Measurements from ENCODE around the gene CXCL12.
A peak's percentile ranks its signal among the peaks of the same experiment; 100 is the strongest.

CXCL12 gene

GRCh38 chr10:44388641-44389040 is 3.7 kb upstream of the CXCL12 start:
- Histone ChIP-seq H3K9me3 (ENCODE audit: insufficient read depth, low read length) (no peaks in the 10 kb centered on the region), H3K27ac (ENCODE audit: low read length) (no peak overlapping the region), H2AFZ (ENCODE audit: low read depth, low read length) (no peak overlapping the region), H4K20me1 (ENCODE audit: insufficient read depth, low read length) (no peaks in the 10 kb centered on the region), H3K27me3 (ENCODE audit: low read depth, low read length) (no peaks in the 10 kb centered on the region), H3K79me2 (ENCODE audit: low read length) (no peaks in the 10 kb centered on the region), H3K9ac (ENCODE audit: low read length) (no peak overlapping the region), H3K4me2 (ENCODE audit: low read length) (no peak overlapping the region), H3K4me3 (ENCODE audit: low read length) (no peak overlapping the region), H3K4me1 (ENCODE audit: low read length) (peaks cover 2% of the 10 kb centered on the region; the same call in 1 of the 2 replicates), H3K36me3 (replicated peaks; ENCODE audit: low read depth, low read length) (no peaks in the 10 kb centered on the region)
- no peak for TF ChIP-seq EZH2phosphoT487 (IDR thresholded peaks at IDR 0.05; ENCODE audit: low read depth)
- TF ChIP-seq, protein P1, sequence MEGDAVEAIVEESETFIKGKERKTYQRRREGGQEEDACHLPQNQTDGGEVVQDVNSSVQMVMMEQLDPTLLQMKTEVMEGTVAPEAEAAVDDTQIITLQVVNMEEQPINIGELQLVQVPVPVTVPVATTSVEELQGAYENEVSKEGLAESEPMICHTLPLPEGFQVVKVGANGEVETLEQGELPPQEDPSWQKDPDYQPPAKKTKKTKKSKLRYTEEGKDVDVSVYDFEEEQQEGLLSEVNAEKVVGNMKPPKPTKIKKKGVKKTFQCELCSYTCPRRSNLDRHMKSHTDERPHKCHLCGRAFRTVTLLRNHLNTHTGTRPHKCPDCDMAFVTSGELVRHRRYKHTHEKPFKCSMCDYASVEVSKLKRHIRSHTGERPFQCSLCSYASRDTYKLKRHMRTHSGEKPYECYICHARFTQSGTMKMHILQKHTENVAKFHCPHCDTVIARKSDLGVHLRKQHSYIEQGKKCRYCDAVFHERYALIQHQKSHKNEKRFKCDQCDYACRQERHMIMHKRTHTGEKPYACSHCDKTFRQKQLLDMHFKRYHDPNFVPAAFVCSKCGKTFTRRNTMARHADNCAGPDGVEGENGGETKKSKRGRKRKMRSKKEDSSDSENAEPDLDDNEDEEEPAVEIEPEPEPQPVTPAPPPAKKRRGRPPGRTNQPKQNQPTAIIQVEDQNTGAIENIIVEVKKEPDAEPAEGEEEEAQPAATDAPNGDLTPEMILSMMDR (IDR thresholded peaks at IDR 0.05; ENCODE audit: low read depth, low read length) = no peak

DNA sequence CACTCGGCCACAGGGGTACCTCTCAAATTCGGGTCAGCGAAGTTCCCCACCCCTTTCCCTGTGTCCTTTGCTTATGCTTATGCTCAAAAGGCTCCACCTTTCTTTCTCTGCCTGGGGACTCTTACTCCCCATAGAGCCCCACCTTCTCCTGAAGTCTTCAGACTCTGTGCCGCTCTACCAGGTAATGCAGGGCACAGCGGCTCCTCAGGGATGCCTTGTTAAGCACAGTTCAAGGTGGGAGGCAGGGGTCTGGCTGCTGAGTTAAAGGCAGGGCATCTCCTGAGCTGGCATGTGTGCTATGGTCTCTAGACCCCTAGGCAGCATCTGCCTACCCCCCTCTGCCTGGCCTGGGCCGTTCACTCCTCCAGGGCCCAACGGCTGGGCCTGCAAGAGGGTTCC is 3.0 kb upstream of the CXCL12 start:
- no peaks in the 10 kb centered on the region for H3K79me2 ChIP-seq (ENCODE audit: low read length)
- peaks cover 2% of the 10 kb centered on the region; the same call in 1 of the 2 replicates for H3K4me1 ChIP-seq (ENCODE audit: low read length)
- no peak overlapping the region for H3K27ac ChIP-seq (ENCODE audit: low read length)
- H4K20me1 ChIP-seq (ENCODE audit: insufficient read depth, low read length) = no peaks in the 10 kb centered on the region
- H3K9ac ChIP-seq (ENCODE audit: low read length) = no peak overlapping the region
- no peaks in the 10 kb centered on the region for H3K36me3 ChIP-seq (replicated peaks; ENCODE audit: low read depth, low read length)
- H3K27me3 ChIP-seq (ENCODE audit: low read depth, low read length) = no peaks in the 10 kb centered on the region
- no peak for TF ChIP-seq EZH2phosphoT487 (IDR thresholded peaks at IDR 0.05; ENCODE audit: low read depth)
- TF ChIP-seq, protein P1 (IDR thresholded peaks at IDR 0.05; ENCODE audit: low read depth, low read length) = no peak
- no peak overlapping the region for H3K4me2 ChIP-seq (ENCODE audit: low read length)
- H3K4me3 ChIP-seq (ENCODE audit: low read length) = no peak overlapping the region
- H2AFZ ChIP-seq (ENCODE audit: low read depth, low read length) = no peak overlapping the region
- no peaks in the 10 kb centered on the region for H3K9me3 ChIP-seq (ENCODE audit: insufficient read depth, low read length)

GRCh38 chr10:44386546-44387052 is 1.7 kb upstream of the CXCL12 start:
- H3K9me3 ChIP-seq (ENCODE audit: insufficient read depth, low read length) = no peaks in the 10 kb centered on the region
- H3K27ac ChIP-seq (ENCODE audit: low read length) = no peak overlapping the region
- no peaks in the 10 kb centered on the region for H4K20me1 ChIP-seq (ENCODE audit: insufficient read depth, low read length)
- no peaks in the 10 kb centered on the region for H3K36me3 ChIP-seq (replicated peaks; ENCODE audit: low read depth, low read length)
- no peak overlapping the region for H2AFZ ChIP-seq (ENCODE audit: low read depth, low read length)
- no peaks in the 10 kb centered on the region for H3K79me2 ChIP-seq (ENCODE audit: low read length)
- H3K4me1 ChIP-seq (ENCODE audit: low read length) = peaks cover 2% of the 10 kb centered on the region; the same call in 1 of the 2 replicates
- H3K9ac ChIP-seq (ENCODE audit: low read length) = no peak overlapping the region
- H3K4me3 ChIP-seq (ENCODE audit: low read length) = no peak overlapping the region
- TF ChIP-seq, protein P1 (IDR thresholded peaks at IDR 0.05; ENCODE audit: low read depth, low read length) = peak; percentile 65
- TF ChIP-seq EZH2phosphoT487 (IDR thresholded peaks at IDR 0.05; ENCODE audit: low read depth) = no peak
- H3K4me2 ChIP-seq (ENCODE audit: low read length) = peak overlapping the region; percentile 31; the same call in 1 of the 2 replicates
- no peaks in the 10 kb centered on the region for H3K27me3 ChIP-seq (ENCODE audit: low read depth, low read length)

DNA sequence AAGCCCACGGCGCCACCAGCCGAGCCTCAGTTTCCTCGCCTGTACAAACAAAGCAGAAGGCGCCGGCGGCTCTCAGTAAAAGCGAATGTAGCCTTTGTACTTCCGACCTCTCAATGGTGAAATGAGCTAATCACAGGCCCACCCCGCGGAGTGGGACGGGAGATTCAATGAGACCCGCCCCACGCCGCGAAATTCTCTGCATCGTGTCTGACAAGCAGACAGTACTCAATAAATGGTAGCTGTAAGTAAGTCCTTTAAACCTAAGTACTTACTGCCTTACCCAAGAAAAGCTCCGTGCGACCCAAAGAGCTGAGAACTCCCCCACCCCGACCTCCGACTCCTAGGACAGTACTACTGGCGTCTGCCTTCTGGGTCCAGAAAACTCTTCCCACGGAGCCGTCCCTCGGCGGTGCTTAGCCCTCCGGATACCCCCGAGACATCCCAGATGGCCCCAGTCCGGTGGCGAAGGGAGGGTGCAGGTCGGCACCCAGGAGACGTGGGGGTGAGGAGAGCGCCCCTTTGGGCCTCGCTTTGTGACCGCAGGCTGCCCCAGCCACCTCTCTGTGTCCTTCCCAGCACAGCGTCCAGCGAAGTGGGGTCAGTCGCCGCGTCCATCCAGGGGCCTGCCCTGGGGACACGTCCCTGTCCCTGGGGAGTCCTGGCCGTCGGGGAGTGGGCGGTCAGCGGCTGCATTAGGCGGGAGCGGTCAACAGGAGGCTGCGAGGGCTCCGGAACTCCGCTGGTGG is 972 bp upstream of the CXCL12 start:
- Histone ChIP-seq H3K27ac (ENCODE audit: low read length) (no peak overlapping the region), H3K4me2 (ENCODE audit: low read length) (no peak overlapping the region), H4K20me1 (ENCODE audit: insufficient read depth, low read length) (no peaks in the 10 kb centered on the region), H3K4me1 (ENCODE audit: low read length) (peaks cover 2% of the 10 kb centered on the region; the same call in 1 of the 2 replicates), H3K9ac (ENCODE audit: low read length) (no peak overlapping the region), H2AFZ (ENCODE audit: low read depth, low read length) (no peak overlapping the region), H3K4me3 (ENCODE audit: low read length) (no peak overlapping the region), H3K27me3 (ENCODE audit: low read depth, low read length) (no peaks in the 10 kb centered on the region), H3K36me3 (replicated peaks; ENCODE audit: low read depth, low read length) (no peaks in the 10 kb centered on the region), H3K79me2 (ENCODE audit: low read length) (no peaks in the 10 kb centered on the region), H3K9me3 (ENCODE audit: insufficient read depth, low read length) (no peaks in the 10 kb centered on the region)
- TF ChIP-seq, protein P1 (IDR thresholded peaks at IDR 0.05; ENCODE audit: low read depth, low read length) = no peak
- no peak for TF ChIP-seq EZH2phosphoT487 (IDR thresholded peaks at IDR 0.05; ENCODE audit: low read depth)

Data from OCI-LY3 (cell line).